Transverse colon (tissue), 4 donors: ENCODE data around the gene INTS14. TPM values are rescaled to one million over a fixed set of nuclear protein-coding genes. Genes with fewer than 3 reads are reported as not detected.
A peak's percentile ranks its signal among the peaks of the same experiment; 100 is the strongest.

Experiments
- DNase-seq: peaks from one replicate; pipeline ENCODE4 v3.0.0-alpha.2; 2019
- H3K27ac ChIP-seq, 4 donors: fragments of 200-600 bp; sonication (generic); 2 replicates each; pipeline ENCODE4 v1.5.1; 2016 to 2018; ENCODE audit warnings: inconsistent platforms in 4 of 4
- H3K27me3 ChIP-seq: fragments of 200-600 bp; sonication (generic); 2 replicates; pipeline ENCODE4 v1.5.1; 2017; ENCODE audit warnings: inconsistent platforms
- H3K36me3 ChIP-seq, 4 donors: fragments of 200-600 bp; sonication (generic); 2 replicates each; pipeline ENCODE4 v1.5.1; 2017 to 2019; ENCODE audit warnings: inconsistent platforms in 4 of 4
- H3K4me1 ChIP-seq, 4 donors: fragments of 200-600 bp; sonication (generic); 2 replicates each; pipeline ENCODE4 v1.5.1; 2017 to 2020; ENCODE audit warnings: inconsistent platforms in 4 of 4
- H3K4me3 ChIP-seq, 4 donors: fragments of 200-600 bp; sonication (generic); 1 replicate in 1 of 4; 2 replicates in 3 of 4; pipeline versions ENCODE4 v1.5.1 to v1.6.1; 2017 to 2019; ENCODE audit warnings: inconsistent platforms in 4 of 4
- H3K9me3 ChIP-seq, 2 donors: fragments of 200-600 bp; sonication (generic); 2 replicates each; pipeline ENCODE4 v1.5.1; 2017 to 2019; ENCODE audit warnings: inconsistent platforms in 2 of 2
- EP300 ChIP-seq: sonication (generic); formaldehyde crosslinking; IDR thresholded peaks from one replicate; pipeline ENCODE4 v1.6.1; 2017; ENCODE audit warnings: antibody characterized with exemption, low read depth
- POLR2A ChIP-seq: fragments of 450-650 bp; IDR thresholded peaks from one replicate; pipeline ENCODE4 v1.6.1; 2016; ENCODE audit warnings: antibody characterized with exemption, mild to moderate bottlenecking, moderate library complexity
- POLR2AphosphoS5 ChIP-seq, 3 donors: sonication (generic); formaldehyde crosslinking; IDR thresholded peaks; one replicate each; pipeline ENCODE4 v1.6.1; 2016; ENCODE audit warnings: antibody characterized with exemption in 3 of 3
- WGBS, 2 donors: methylation state at CpG; one replicate each; pipeline ENCODE4 v1.1.5; 2018; ENCODE audit warnings: low coverage in 1 of 2; 5-methylcytosine and 5-hydroxymethylcytosine counted together
- in situ Hi-C, 4 donors: fragments of 200-750 bp; cut with MboI; loops; one replicate each; pipeline versions ENCODE4 v1.15.0 to v1.15.1; 2017; ENCODE audit warnings: low sequenced_read_pairs in 3 of 4, low pct_ligation_motif_present in 1 of 4, low pct_unique_long_range_greater_than_20kb in 1 of 4
- intact Hi-C: fragments of 100-400 bp; cut with DNase I; formaldehyde crosslinking; loops from one replicate; pipeline ENCODE4 v1.15.1; 2023; ENCODE audit warnings: low total_unique reads
- total RNA-seq, 4 donors: library from RNA; depleted of rRNA; stranded (reverse); fragments of >200 nt; gene quantifications; one replicate each; pipeline ENCODE4 v1.1.0, GENCODE V29; 2016
- TF ChIP-seq, protein P1 (sequence below), 5 experiments: fragments of 200-600 bp in 3 of 5; fragments of 450-650 bp in 2 of 5; sonication (generic) in 3 of 5; IDR thresholded peaks; 1 replicate in 2 of 5; 2 replicates in 3 of 5; pipeline ENCODE4 v1.5.1; 2016 to 2017; ENCODE audit warnings: antibody characterized with exemption in 5 of 5, inconsistent platforms in 3 of 5, mild to moderate bottlenecking in 2 of 5, moderate library complexity in 1 of 5

The INTS14 gene
- total RNA-seq, 4 donors from 2014 or later: 12.3 to 272 (median 37.2) TPM

DNA sequence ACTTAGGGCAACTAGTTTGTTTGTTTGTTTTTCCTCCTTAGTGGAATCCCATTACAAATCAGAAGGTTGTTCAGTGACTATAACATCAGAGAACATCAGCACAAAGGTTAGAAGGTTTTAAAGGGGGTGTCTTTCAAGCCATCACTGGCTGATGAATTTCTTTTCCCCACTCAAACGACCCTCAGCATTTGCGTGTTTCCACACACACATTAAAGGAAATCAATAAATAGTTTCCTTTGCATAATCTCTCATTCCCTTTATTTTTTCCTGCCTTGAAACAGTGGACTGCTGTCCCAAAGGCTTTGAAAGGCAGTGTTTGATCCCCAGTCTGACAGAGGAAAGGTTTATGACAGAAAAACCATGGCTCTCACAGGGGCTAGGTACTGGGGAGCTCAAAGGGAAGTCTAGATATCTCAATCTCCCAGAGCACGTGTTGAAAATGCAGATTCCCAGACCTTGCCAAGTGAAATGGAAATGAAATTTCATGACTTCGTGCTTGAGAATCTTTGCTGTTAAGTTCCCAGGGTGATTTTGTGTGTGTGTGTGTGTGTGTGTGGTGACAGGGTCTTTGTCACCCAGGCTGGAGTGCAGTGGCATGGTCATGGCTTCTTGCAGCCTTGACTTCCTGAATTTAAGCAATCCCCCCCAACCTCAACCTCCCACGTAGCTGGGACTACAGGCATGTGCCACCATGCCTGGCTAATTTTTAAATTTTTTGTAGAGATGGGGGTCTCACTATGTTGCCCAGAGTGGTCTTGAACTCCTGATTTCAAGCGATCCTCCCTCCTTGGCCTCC is 2.2 kb upstream of the INTS14 start:
- 80 to 90% methylated on average over 6 of the region's 6 CpGs for WGBS, 2 donors
- H3K27me3 ChIP-seq: no peaks in the 10 kb centered on the region
- TF ChIP-seq, protein P1, sequence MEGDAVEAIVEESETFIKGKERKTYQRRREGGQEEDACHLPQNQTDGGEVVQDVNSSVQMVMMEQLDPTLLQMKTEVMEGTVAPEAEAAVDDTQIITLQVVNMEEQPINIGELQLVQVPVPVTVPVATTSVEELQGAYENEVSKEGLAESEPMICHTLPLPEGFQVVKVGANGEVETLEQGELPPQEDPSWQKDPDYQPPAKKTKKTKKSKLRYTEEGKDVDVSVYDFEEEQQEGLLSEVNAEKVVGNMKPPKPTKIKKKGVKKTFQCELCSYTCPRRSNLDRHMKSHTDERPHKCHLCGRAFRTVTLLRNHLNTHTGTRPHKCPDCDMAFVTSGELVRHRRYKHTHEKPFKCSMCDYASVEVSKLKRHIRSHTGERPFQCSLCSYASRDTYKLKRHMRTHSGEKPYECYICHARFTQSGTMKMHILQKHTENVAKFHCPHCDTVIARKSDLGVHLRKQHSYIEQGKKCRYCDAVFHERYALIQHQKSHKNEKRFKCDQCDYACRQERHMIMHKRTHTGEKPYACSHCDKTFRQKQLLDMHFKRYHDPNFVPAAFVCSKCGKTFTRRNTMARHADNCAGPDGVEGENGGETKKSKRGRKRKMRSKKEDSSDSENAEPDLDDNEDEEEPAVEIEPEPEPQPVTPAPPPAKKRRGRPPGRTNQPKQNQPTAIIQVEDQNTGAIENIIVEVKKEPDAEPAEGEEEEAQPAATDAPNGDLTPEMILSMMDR (IDR thresholded peaks at IDR 0.05): no peak
- TF ChIP-seq POLR2A (no peak), EP300 (no peak), POLR2AphosphoS5 (IDR thresholded peaks at IDR 0.05) (no peak)
- in situ Hi-C loops (no loop called here), intact Hi-C loops (no loop called here)
- H3K36me3 ChIP-seq: no peaks in the 10 kb centered on the region
- no peak for DNase-seq
- no peak overlapping the region for H3K27ac ChIP-seq
- H3K4me3 ChIP-seq: no peak overlapping the region
- H3K4me1 ChIP-seq: peaks cover 14 to 26% (median 19%) of the 10 kb centered on the region in 4 donors
- no peaks in the 10 kb centered on the region for H3K9me3 ChIP-seq

DNA sequence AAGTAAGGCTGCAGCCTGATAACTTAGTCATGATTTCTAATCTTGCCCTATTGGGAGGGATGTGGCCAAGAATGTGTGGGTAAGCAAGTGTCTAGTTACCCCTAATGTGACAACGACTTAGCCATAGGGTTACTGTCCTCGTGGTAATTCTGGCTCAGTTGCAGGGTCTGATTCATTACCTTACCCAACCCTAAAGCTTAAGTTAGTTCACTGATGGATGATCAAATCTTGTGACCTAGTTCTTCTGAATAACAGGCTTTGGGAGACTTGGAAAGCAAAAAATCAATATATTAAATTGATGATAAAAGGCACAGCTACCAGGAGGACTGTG is 1.6 kb upstream of the INTS14 start:
- WGBS, 2 donors: 20 to 58% methylated on average over 1 to 2 of the region's 2 CpGs
- H3K27me3 ChIP-seq: no peaks in the 10 kb centered on the region
- intact Hi-C loops (no loop called here), in situ Hi-C loops (no loop called here)
- H3K9me3 ChIP-seq: no peaks in the 10 kb centered on the region
- H3K36me3 ChIP-seq: no peaks in the 10 kb centered on the region
- no peak overlapping the region for H3K4me3 ChIP-seq
- DNase-seq: no peak
- TF ChIP-seq, protein P1 (IDR thresholded peaks at IDR 0.05): no peak
- TF ChIP-seq EP300: no peak
- no peak for TF ChIP-seq POLR2AphosphoS5 (IDR thresholded peaks at IDR 0.05)
- TF ChIP-seq POLR2A: no peak
- H3K4me1 ChIP-seq: peaks cover 14 to 26% (median 19%) of the 10 kb centered on the region in 4 donors
- peak overlapping the region in 2 of 4 donors; percentile 92 to 95 for H3K27ac ChIP-seq

DNA sequence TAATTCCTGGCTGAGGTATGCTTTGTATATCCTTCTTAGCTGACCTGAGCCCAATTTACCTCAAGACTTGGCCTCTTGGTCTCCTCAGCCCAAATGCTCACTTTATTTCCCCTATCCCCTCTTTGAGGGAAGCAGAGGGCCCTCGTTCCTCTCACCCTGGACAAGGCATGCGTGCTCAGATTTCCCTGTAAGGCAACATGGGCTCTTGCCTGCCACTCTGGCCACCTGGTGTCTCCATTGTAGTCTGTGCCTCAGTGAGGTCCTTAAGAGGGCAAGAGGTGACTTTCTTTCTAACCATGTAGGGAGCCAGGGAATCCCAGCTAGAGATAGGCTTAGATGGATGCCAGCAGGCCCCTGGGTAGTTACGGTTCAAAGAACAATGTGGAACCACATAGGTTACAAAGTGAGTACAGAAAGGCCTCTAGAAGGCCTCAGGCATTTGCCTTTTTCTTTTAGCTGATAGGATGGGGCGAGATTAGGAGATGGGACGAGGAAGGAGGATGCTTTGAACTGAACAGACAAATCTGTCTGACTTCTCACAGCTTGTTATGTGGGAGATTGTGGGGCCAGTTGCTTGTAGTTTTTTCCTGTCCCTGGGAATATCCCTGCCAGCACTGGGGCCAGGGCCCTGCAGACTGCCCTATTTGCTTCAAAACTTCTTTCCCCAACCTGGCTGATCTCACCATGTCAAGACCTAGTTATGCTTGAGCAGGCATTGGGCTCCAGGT is 1.1 kb upstream of the INTS14 start:
- intact Hi-C loops: no loop called here
- Histone ChIP-seq H3K4me1 (peaks cover 14 to 26% (median 19%) of the 10 kb centered on the region in 4 donors), H3K9me3 (no peaks in the 10 kb centered on the region), H3K27ac (peak overlapping the region; percentile 92 to 95 (median 94)), H3K27me3 (no peaks in the 10 kb centered on the region), H3K4me3 (peak overlapping the region in 3 of 4 donors; percentile 77 to 87 (median 85)), H3K36me3 (no peaks in the 10 kb centered on the region)
- in situ Hi-C loops: no loop called here
- TF ChIP-seq, protein P1 (IDR thresholded peaks at IDR 0.05): no peak
- TF ChIP-seq POLR2A: no peak
- no peak for TF ChIP-seq POLR2AphosphoS5 (IDR thresholded peaks at IDR 0.05)
- no peak for TF ChIP-seq EP300
- DNase-seq: no peak
- WGBS, 2 donors: 85 to 88% methylated on average over 5 of the region's 5 CpGs

DNA sequence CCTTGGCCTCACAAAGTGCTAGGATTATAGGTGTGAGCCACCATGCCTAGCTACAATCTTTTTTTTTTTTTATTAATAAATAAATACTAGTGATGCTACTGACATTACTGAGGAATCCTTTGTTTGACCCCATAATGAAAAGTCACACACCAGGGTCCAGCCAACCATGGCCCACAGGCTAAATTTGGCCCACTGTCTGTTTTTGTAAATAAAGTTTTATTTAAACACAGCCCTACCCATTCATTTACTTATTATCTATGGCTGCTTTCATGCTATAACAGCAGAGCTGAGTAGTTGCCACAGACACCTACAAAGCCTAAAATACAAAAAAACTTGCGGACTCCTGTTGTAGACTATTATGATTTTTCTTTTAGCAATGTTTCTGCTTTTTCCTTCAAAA is 7.4 kb downstream of the INTS14 start:
- H3K36me3 ChIP-seq: peaks cover 0 to 42% (median 18%) of the 10 kb centered on the region in 4 donors
- WGBS, 2 donors: 75 to 94% methylated on average over 1 of the region's 1 CpG
- in situ Hi-C loops: no loop called here

More for the DNA sequence above, 7.4 kb downstream of the INTS14 start:
- H3K4me3 ChIP-seq: no peak overlapping the region
- no peaks in the 10 kb centered on the region for H3K9me3 ChIP-seq
- H3K27me3 ChIP-seq: no peaks in the 10 kb centered on the region
- intact Hi-C loops: no loop called here
- TF ChIP-seq, protein P1 (IDR thresholded peaks at IDR 0.05): no peak
- no peak for TF ChIP-seq EP300
- no peak for TF ChIP-seq POLR2A
- no peak for TF ChIP-seq POLR2AphosphoS5 (IDR thresholded peaks at IDR 0.05)
- no peaks in the 10 kb centered on the region for H3K4me1 ChIP-seq
- no peak overlapping the region for H3K27ac ChIP-seq
- no peak for DNase-seq
